Panc1 (cell line): ENCODE results near the gene HOXB5. TPM values are rescaled to one million over a fixed set of nuclear protein-coding genes. Genes with fewer than 3 reads are reported as not detected.

Experiments
- ATAC-seq: fragments of 200-7000 bp; cut with Tn5 transposase; 2 replicates; pipeline ENCODE4 v1.9.1; 2020; ENCODE audit warnings: mild to moderate bottlenecking, moderate library complexity
- BruUV-seq: library from RNA; stranded (reverse); fragments of 400-500 nt; replicated peaks from 2 replicates; lab custom pipeline; 2021; lab: Mats Ljungman, UMichigan
- CTCF ChIA-PET: fragments of 300-600 bp; sonication (Branson Sonifier 250); formaldehyde crosslinking; loops from one replicate; lab custom pipeline; 2022; ENCODE audit warnings: antibody characterized with exemption; lab: Charles Lee
- POLR2A ChIA-PET: fragments of 300-600 bp; sonication (Branson Sonifier 250); formaldehyde crosslinking; loops from one replicate; lab custom pipeline; 2022; ENCODE audit warnings: antibody characterized with exemption; lab: Charles Lee
- DNase-seq: peaks from one replicate; pipeline ENCODE4 v3.0.0-alpha.2; 2010; ENCODE audit warnings: low read depth, low spot score
- H3K27ac ChIP-seq: 2 replicates; pipeline ENCODE4 v1.5.1; 2011; ENCODE audit warnings: mild to moderate bottlenecking, low read length, inconsistent platforms
- H3K27me3 ChIP-seq: fragments of 200-500 bp; sonication (Bioruptor generic); 2 replicates; pipeline ENCODE4 v1.6.0; 2014; ENCODE audit warnings: low read length, inconsistent platforms; ENCODE audit not compliant: control insufficient read depth, insufficient read depth
- H3K36me3 ChIP-seq: fragments of 200-500 bp; sonication (Bioruptor generic); 2 replicates; pipeline ENCODE4 v1.5.1; 2014; ENCODE audit warnings: inconsistent platforms, mild to moderate bottlenecking, low read length, moderate library complexity; ENCODE audit not compliant: control insufficient read depth, insufficient read depth
- H3K4me1 ChIP-seq: 2 replicates; pipeline ENCODE4 v1.5.1; 2011; ENCODE audit warnings: inconsistent platforms, mild to moderate bottlenecking, low read length, moderate library complexity; ENCODE audit not compliant: control insufficient read depth, insufficient read depth
- H3K4me3 ChIP-seq, 2 experiments: 2 replicates each; pipeline ENCODE4 v1.5.1; 2011 to 2012; ENCODE audit warnings: low read depth in 2 of 2, low read length in 2 of 2, mild to moderate bottlenecking in 2 of 2, inconsistent platforms in 1 of 2, moderate library complexity in 1 of 2
- H3K9me3 ChIP-seq: fragments of 200-500 bp; sonication (Bioruptor generic); 2 replicates; pipeline ENCODE4 v1.5.1; 2014; ENCODE audit warnings: low read depth, mild to moderate bottlenecking, inconsistent platforms, low read length, moderate library complexity; ENCODE audit not compliant: control insufficient read depth, insufficient read depth
- POLR2AphosphoS5 ChIP-seq: IDR thresholded peaks from 2 replicates; pipeline ENCODE4 v1.6.1; 2012; ENCODE audit warnings: mild to moderate bottlenecking, low read depth, low read length, moderate library complexity
- SIN3A ChIP-seq: IDR thresholded peaks from 2 replicates; pipeline ENCODE4 v1.6.1; 2012; ENCODE audit warnings: low read depth, mild to moderate bottlenecking, low read length, moderate library complexity, borderline replicate concordance; ENCODE audit not compliant: insufficient read depth
- TCF7L2 ChIP-seq: IDR thresholded peaks from 2 replicates; pipeline ENCODE4 v1.6.1; 2011; ENCODE audit warnings: mild to moderate bottlenecking, low read depth, low read length, inconsistent platforms
- in situ Hi-C: cut with HindIII; loops from 2 replicates; pipeline ENCODE4 v1.10.0; 2016; ENCODE audit warnings: low sequenced_read_pairs, low pct_unique_long_range_greater_than_20kb
- intact Hi-C: fragments of 100-400 bp; cut with micrococcal nuclease; formaldehyde crosslinking; loops from one replicate; pipeline ENCODE4 v1.10.0; 2022; ENCODE audit not compliant: unreplicated experiment
- total RNA-seq: library from RNA; stranded (reverse); gene quantifications from one replicate; pipeline ENCODE4 v1.2.1, GENCODE V29; 2021; ENCODE audit not compliant: unreplicated experiment
- TF ChIP-seq, protein P1 (sequence below): fragments of 450-650 bp; IDR thresholded peaks from 2 replicates; pipeline ENCODE4 v1.5.1; 2017; ENCODE audit warnings: mild to moderate bottlenecking
- TF ChIP-seq, protein P2 (sequence below), 2 experiments: IDR thresholded peaks; 2 replicates each; pipeline ENCODE4 v1.6.1; 2011 to 2012; ENCODE audit warnings: low read depth in 2 of 2, control low read depth in 1 of 2, low read length in 1 of 2, mild to moderate bottlenecking in 1 of 2, moderate library complexity in 1 of 2; ENCODE audit not compliant: insufficient read depth in 1 of 2

The HOXB5 gene
- total RNA-seq, 1 experiment from 2014 or later: 67.2 TPM

DNA sequence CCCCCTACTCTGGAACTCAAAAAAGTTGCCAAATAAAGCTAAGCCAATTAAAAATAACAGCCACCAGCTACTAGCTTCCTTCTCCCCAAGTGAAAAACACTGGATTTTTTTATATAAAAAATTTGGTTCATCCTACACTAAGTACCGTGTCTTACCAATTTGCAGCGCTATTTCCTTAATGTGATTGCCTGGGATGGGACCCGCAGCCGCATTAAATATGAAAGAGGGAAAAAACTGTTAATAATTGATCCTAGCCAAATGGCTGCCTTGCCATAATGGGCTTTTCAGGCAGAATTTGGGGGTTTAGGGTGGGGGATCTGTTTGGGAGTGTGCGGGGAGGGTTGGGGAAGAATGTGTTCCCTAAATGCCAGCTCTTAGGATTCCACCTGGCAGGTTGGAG is 30.5 kb upstream of the HOXB5 start:
- H3K4me3 ChIP-seq: peak overlapping the region; percentile 78 to 93
- in situ Hi-C loops (no loop called here), intact Hi-C loops (no loop called here)
- H3K9me3 ChIP-seq: no peaks in the 10 kb centered on the region
- H3K27me3 ChIP-seq: no peaks in the 10 kb centered on the region
- peak overlapping the region; percentile 95 for H3K27ac ChIP-seq
- peaks cover 70% of the 10 kb centered on the region for H3K4me1 ChIP-seq
- ChIA-PET POLR2A (no interaction called here), CTCF (interaction anchor here (0.5 to 1.5 kb wide), 2 partner anchors 13 to 43 kb away, joined by 3 to 4 read pairs; no protein-coding TSS in a partner anchor)
- H3K36me3 ChIP-seq: no peaks in the 10 kb centered on the region
- no peak for ATAC-seq
- DNase-seq: no peak
- TF ChIP-seq, protein P1, sequence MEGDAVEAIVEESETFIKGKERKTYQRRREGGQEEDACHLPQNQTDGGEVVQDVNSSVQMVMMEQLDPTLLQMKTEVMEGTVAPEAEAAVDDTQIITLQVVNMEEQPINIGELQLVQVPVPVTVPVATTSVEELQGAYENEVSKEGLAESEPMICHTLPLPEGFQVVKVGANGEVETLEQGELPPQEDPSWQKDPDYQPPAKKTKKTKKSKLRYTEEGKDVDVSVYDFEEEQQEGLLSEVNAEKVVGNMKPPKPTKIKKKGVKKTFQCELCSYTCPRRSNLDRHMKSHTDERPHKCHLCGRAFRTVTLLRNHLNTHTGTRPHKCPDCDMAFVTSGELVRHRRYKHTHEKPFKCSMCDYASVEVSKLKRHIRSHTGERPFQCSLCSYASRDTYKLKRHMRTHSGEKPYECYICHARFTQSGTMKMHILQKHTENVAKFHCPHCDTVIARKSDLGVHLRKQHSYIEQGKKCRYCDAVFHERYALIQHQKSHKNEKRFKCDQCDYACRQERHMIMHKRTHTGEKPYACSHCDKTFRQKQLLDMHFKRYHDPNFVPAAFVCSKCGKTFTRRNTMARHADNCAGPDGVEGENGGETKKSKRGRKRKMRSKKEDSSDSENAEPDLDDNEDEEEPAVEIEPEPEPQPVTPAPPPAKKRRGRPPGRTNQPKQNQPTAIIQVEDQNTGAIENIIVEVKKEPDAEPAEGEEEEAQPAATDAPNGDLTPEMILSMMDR: no peak
- TF ChIP-seq SIN3A (no peak), TCF7L2 (no peak), POLR2AphosphoS5 (no peak)
- TF ChIP-seq, protein P2, sequence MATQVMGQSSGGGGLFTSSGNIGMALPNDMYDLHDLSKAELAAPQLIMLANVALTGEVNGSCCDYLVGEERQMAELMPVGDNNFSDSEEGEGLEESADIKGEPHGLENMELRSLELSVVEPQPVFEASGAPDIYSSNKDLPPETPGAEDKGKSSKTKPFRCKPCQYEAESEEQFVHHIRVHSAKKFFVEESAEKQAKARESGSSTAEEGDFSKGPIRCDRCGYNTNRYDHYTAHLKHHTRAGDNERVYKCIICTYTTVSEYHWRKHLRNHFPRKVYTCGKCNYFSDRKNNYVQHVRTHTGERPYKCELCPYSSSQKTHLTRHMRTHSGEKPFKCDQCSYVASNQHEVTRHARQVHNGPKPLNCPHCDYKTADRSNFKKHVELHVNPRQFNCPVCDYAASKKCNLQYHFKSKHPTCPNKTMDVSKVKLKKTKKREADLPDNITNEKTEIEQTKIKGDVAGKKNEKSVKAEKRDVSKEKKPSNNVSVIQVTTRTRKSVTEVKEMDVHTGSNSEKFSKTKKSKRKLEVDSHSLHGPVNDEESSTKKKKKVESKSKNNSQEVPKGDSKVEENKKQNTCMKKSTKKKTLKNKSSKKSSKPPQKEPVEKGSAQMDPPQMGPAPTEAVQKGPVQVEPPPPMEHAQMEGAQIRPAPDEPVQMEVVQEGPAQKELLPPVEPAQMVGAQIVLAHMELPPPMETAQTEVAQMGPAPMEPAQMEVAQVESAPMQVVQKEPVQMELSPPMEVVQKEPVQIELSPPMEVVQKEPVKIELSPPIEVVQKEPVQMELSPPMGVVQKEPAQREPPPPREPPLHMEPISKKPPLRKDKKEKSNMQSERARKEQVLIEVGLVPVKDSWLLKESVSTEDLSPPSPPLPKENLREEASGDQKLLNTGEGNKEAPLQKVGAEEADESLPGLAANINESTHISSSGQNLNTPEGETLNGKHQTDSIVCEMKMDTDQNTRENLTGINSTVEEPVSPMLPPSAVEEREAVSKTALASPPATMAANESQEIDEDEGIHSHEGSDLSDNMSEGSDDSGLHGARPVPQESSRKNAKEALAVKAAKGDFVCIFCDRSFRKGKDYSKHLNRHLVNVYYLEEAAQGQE (IDR thresholded peaks at IDR 0.05; ENCODE audit: insufficient read depth in 1 of 2, low read depth in 2 of 2, low read length in 1 of 2): no peak
- BruUV-seq: no TSS peak

DNA sequence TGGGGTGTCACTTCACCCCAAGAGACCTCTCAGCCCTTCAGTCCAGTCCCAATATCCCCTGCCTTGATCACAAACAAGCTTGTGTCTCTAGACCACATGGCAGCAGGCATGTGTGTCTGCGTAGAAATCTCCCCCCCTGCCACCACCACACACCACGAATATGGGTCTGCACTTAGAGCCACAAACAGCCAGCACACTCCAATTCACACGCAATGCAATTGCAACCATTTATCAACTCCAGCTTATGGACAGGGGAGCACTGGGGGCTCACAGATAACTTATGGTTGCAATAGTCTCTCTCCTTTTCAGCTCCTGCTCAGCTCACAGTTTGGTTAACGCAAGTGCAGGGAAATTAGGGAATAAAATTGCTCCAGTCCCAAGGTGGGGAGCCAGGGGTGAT is 30.0 kb upstream of the HOXB5 start:
- TF ChIP-seq, protein P2 (IDR thresholded peaks at IDR 0.05; ENCODE audit: insufficient read depth in 1 of 2, low read depth in 2 of 2, low read length in 1 of 2): no peak
- TF ChIP-seq TCF7L2 (no peak), POLR2AphosphoS5 (no peak), SIN3A (no peak)
- TF ChIP-seq, protein P1: no peak
- DNase-seq: no peak
- no peaks in the 10 kb centered on the region for H3K36me3 ChIP-seq
- ChIA-PET POLR2A (interaction anchor here (0.6 to 1.0 kb wide), 2 partner anchors 36 to 269 kb away, joined by 3 read pairs; partner anchors contain the start of gene ATP5MC1), CTCF (interaction anchor here (0.5 to 1.5 kb wide), 2 partner anchors 13 to 44 kb away, joined by 3 to 4 read pairs; no protein-coding TSS in a partner anchor)
- ATAC-seq: no peak
- intact Hi-C loops (no loop called here), in situ Hi-C loops (no loop called here)
- no peaks in the 10 kb centered on the region for H3K9me3 ChIP-seq
- H3K27me3 ChIP-seq: no peaks in the 10 kb centered on the region
- peaks cover 68% of the 10 kb centered on the region for H3K4me1 ChIP-seq
- H3K27ac ChIP-seq: peak overlapping the region; percentile 95
- H3K4me3 ChIP-seq: peak overlapping the region; percentile 78 to 93; a peak in 3 of 4 replicates
- no TSS peak for BruUV-seq
